Testis (tissue), 2 donors: ENCODE data around the gene MIER1.

ENCODE experiments used
- CTCF ChIP-seq, 3 experiments: fragments of 450-650 bp in 2 of 3; fragments of 200-600 bp in 1 of 3; sonication (generic) in 1 of 3; IDR thresholded peaks; one replicate each; pipeline ENCODE4 v1.5.1; 2016 to 2019; ENCODE audit warnings: antibody characterized with exemption in 3 of 3, mild to moderate bottlenecking in 2 of 3, moderate library complexity in 1 of 3
- POLR2A ChIP-seq: fragments of 450-650 bp; IDR thresholded peaks from one replicate; pipeline ENCODE4 v1.6.1; 2017; ENCODE audit warnings: antibody characterized with exemption, mild to moderate bottlenecking, moderate library complexity

DNA sequence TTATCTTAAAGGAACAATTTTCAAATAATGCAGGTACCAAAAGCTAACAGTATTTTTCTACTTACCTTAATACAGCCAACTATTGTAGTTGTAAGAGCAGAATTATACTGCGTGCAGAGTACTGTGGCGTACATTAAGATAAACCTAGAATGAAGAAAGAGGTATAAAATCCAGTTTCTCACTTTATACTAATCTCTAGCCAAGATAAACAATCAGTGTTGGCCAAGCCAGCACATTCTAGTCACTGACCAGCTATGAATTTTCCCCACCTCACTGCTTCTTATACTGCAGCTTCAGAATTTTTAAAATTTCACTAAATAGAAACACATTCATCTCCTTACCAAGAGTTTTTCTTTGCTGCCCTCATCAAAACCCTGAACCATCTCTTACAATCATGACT, 95.5 kb downstream of the MIER1 start:
- TF ChIP-seq CTCF (IDR thresholded peaks at IDR 0.05) = no peak
- no peak for TF ChIP-seq POLR2A
